ENCODE data around the gene NPIPB4.
"Not testable (repeated sequence)": the region's sequence is repeated elsewhere in the genome, so short reads cannot be mapped to it uniquely, and the experiment has no call there.

Gene NPIPB4

GRCh38 chr16:21815694-21816093 lies 41.9 kb downstream of the NPIPB4 start:
- H3K36me3 ChIP-seq = peaks cover 38% of the 10 kb centered on the region
- H3K4me3 ChIP-seq, H4K20me1 ChIP-seq, H3K4me2 ChIP-seq, H3K4me1 ChIP-seq, H3K27me3 ChIP-seq, H3K9ac ChIP-seq, H3K27ac ChIP-seq, H3K9me3 ChIP-seq: not testable (repeated sequence)

DNA sequence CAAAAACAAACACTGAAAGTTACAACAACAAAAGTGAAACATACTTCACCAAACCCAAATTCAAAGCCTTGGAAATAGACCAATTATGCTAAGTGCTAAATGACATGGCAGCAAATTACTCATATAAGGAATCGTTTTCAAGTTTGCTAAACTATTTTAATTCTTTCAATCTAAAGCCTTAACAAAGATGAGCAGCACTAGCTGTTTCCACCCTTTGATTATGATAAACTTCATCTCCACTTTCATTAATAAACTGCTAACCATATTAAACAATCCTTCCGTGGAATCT lies 55.2 kb downstream of the NPIPB4 start:
- H3K27ac ChIP-seq, H3K4me2 ChIP-seq: not testable (repeated sequence)

GRCh38 chr16:21801538-21802374 lies 55.8 kb downstream of the NPIPB4 start:
- H3K36me3 ChIP-seq, H3K4me1 ChIP-seq, H3K27ac ChIP-seq, H3K4me2 ChIP-seq, H3K4me3 ChIP-seq, H3K9me3 ChIP-seq, H3K27me3 ChIP-seq, H3K9ac ChIP-seq, H4K20me1 ChIP-seq: not testable (repeated sequence)

More for the DNA sequence above, 55.2 kb downstream of the NPIPB4 start:
- not testable (repeated sequence) for H3K27me3 ChIP-seq, H3K4me3 ChIP-seq, H4K20me1 ChIP-seq, H3K4me1 ChIP-seq, H3K36me3 ChIP-seq, H3K9me3 ChIP-seq, H3K9ac ChIP-seq

DNA sequence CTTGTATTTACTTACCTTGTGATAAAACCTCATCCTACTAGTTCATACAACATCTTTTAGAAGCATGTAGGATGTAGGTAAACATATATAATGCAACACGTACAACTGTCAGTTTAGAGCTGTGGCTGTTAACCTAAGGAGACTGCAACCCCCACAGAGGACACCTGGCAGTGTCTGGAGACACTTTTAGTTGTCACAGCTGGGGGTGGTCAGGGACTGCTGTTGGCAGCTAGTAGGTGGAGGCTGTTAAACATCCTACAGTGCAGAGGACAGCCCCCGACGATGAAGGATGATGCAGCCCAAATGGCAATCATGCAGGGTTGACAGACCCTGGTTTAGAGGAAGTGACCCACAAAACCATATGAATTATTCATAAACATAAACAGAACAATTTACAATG lies 59.0 kb downstream of the NPIPB4 start:
- not testable (repeated sequence) for H3K9me3 ChIP-seq, H3K4me1 ChIP-seq, H3K36me3 ChIP-seq, H3K27ac ChIP-seq, H3K4me3 ChIP-seq, H3K4me2 ChIP-seq, H3K27me3 ChIP-seq, H3K9ac ChIP-seq, H4K20me1 ChIP-seq

DNA sequence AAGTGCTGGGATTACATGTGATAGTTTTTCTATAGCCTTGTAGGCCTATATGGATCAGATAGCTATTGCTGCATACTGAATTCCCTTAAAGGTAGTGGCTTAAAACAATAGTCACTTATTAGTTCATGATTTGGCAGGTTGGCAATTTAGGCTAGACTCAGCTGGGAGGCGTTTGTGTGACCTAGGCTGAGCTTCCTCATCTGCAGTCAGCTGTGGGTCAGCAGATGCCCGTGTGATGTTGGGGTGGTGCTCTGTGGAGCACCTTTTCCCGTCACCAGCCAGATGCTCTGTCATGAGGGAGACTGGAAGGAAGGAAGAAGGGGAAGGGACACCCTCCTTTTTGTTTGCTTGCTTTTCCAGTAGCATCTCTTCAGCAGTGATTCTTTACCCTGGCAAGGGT lies 64.2 kb downstream of the NPIPB4 start:
- H3K4me2 ChIP-seq, H3K27me3 ChIP-seq, H3K9me3 ChIP-seq, H3K36me3 ChIP-seq, H3K9ac ChIP-seq, H4K20me1 ChIP-seq, H3K4me3 ChIP-seq, H3K4me1 ChIP-seq, H3K27ac ChIP-seq: not testable (repeated sequence)

GRCh38 chr16:21790506-21790905 lies 67.0 kb downstream of the NPIPB4 start:
- H3K36me3 ChIP-seq, H3K9me3 ChIP-seq, H3K4me2 ChIP-seq, H3K27ac ChIP-seq, H4K20me1 ChIP-seq, H3K9ac ChIP-seq, H3K27me3 ChIP-seq, H3K4me3 ChIP-seq, H3K4me1 ChIP-seq: not testable (repeated sequence)

All from BLaER1 (cell line).